ENCODE measurements around the gene LRP8.
"Not testable (repeated sequence)": the region's sequence is repeated elsewhere in the genome, so short reads cannot be mapped to it uniquely, and the experiment has no call there.

LRP8 gene

GRCh38 chr1:53303243-53303642 is 24.6 kb downstream of the LRP8 start:
- no peak for DNase-seq

- DNase-seq, result no peak
Observed at GRCh38 chr1:53299233-53299632, 28.6 kb downstream of the LRP8 start.

GRCh38 chr1:53298045-53298637 is 29.7 kb downstream of the LRP8 start:
- DNase-seq, result no peak

GRCh38 chr1:53297195-53297594 is 30.7 kb downstream of the LRP8 start:
- DNase-seq, result no peak

GRCh38 chr1:53296117-53296749 is 31.6 kb downstream of the LRP8 start:
- DNase-seq, result no peak

GRCh38 chr1:53295726-53296116 is 32.1 kb downstream of the LRP8 start:
- DNase-seq, result no peak

- DNase-seq, result no peak
Observed at GRCh38 chr1:53295295-53295694, 32.6 kb downstream of the LRP8 start.

GRCh38 chr1:53294567-53294966 is 33.3 kb downstream of the LRP8 start:
- DNase-seq, result peak; percentile 4 to 48

GRCh38 chr1:53294061-53294460 is 33.8 kb downstream of the LRP8 start:
- no peak for DNase-seq

- no peak for DNase-seq
Observed at GRCh38 chr1:53293123-53293522, 34.7 kb downstream of the LRP8 start.

GRCh38 chr1:53292690-53293089 is 35.2 kb downstream of the LRP8 start:
- DNase-seq, result peak in 1 of 2 donors; percentile 3

GRCh38 chr1:53291574-53291973 is 36.3 kb downstream of the LRP8 start:
- peak in 1 of 2 donors; percentile 3 for DNase-seq

GRCh38 chr1:53288790-53289429 is 39.0 kb downstream of the LRP8 start:
- no peak for DNase-seq

GRCh38 chr1:53288002-53288789 is 39.7 kb downstream of the LRP8 start:
- DNase-seq, result no peak

GRCh38 chr1:53286955-53287354 is 40.9 kb downstream of the LRP8 start:
- DNase-seq, result no peak

GRCh38 chr1:53285969-53286760 is 41.7 kb downstream of the LRP8 start:
- DNase-seq, result no peak

- no peak for DNase-seq
Observed at GRCh38 chr1:53285546-53285945, 42.3 kb downstream of the LRP8 start.

GRCh38 chr1:53284224-53285020 is 43.4 kb downstream of the LRP8 start:
- no peak for DNase-seq

GRCh38 chr1:53283156-53283555 is 44.7 kb downstream of the LRP8 start:
- DNase-seq, result not testable (repeated sequence)

- no peak for DNase-seq
Observed at GRCh38 chr1:53281133-53281532, 46.7 kb downstream of the LRP8 start.

GRCh38 chr1:53280496-53280895 is 47.4 kb downstream of the LRP8 start:
- DNase-seq, result no peak
